ENCODE results near the gene JADE2. TPM values are rescaled to one million over a fixed set of nuclear protein-coding genes. Genes with fewer than 3 reads are reported as not detected.

The JADE2 gene
- total RNA-seq, 1 donor from 2014 or later = 3.0 TPM

DNA sequence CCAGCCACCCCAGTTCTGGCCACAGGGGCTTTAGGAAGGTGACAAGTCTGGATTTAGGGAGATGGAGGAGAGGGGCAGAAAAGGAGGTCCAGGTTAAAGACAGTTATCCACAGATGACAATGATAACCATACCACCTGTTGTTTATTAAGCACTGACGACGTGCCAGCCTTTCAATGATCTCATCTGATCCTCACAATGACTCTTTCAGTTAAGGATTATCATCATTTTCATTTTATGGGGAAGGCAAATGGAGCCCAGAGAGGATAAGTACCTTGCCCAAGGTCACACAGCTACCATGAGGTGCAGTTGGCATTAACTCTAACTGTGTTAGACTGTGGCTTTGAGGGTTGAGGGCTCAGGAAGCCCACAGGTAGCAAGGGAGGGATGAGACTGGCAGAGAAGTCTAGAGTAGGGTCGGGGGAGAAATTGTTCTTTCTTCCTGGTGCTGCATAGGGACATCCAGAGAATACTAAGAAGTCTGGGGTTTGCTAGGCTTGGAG, 21.5 kb upstream of the JADE2 start:
- Mint-ChIP-seq H3K9me3 (ENCODE audit: unreplicated experiment) (no peaks in the 10 kb centered on the region), H3K4me1 (ENCODE audit: unreplicated experiment) (peaks cover 8% of the 10 kb centered on the region), H3K36me3 (ENCODE audit: low read depth, unreplicated experiment) (no peaks in the 10 kb centered on the region), H3K27me3 (ENCODE audit: unreplicated experiment) (peaks cover 4% of the 10 kb centered on the region), H3K27ac (ENCODE audit: unreplicated experiment) (peak overlapping the region; percentile 52), H3K4me3 (ENCODE audit: unreplicated experiment) (no peak overlapping the region)
- no peak for DNase-seq (ENCODE audit: low spot score)
- TF ChIP-seq, protein P1, sequence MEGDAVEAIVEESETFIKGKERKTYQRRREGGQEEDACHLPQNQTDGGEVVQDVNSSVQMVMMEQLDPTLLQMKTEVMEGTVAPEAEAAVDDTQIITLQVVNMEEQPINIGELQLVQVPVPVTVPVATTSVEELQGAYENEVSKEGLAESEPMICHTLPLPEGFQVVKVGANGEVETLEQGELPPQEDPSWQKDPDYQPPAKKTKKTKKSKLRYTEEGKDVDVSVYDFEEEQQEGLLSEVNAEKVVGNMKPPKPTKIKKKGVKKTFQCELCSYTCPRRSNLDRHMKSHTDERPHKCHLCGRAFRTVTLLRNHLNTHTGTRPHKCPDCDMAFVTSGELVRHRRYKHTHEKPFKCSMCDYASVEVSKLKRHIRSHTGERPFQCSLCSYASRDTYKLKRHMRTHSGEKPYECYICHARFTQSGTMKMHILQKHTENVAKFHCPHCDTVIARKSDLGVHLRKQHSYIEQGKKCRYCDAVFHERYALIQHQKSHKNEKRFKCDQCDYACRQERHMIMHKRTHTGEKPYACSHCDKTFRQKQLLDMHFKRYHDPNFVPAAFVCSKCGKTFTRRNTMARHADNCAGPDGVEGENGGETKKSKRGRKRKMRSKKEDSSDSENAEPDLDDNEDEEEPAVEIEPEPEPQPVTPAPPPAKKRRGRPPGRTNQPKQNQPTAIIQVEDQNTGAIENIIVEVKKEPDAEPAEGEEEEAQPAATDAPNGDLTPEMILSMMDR (IDR thresholded peaks at IDR 0.05; ENCODE audit: unreplicated experiment) = no peak

DNA sequence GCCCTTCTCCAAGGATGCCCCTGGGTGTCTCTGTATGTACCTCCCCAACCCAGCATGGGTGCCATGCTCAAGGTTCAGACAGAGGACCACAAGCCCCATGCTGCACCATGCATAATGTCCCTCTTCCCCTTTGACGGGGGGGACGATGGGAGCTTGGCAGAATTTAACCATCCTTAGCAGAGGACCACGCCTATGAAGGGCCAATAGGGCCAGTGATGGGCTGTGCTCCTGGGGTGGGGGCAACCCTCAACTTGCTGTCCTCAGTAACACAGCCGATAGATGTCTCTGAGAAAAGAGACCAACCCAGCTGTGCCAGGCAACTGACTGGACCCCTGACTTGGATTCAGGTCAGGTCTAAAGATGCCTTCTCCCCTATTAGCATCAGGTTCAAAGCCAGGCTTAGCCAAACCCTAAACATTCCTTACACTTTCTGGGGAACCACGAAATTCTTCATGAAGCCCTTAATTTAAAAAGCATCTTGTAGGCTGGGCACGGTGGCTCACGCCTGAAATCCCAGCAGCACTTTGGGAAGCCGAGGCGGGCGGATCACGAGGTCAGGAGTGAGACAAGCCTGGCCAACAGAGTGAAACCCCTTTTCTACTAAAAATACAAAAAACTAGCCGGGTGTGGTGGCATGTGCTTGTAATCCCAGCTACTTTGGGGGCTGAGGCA, 20.7 kb upstream of the JADE2 start:
- TF ChIP-seq, protein P1 (IDR thresholded peaks at IDR 0.05; ENCODE audit: unreplicated experiment) = no peak
- Mint-ChIP-seq H3K9me3 (ENCODE audit: unreplicated experiment) (no peaks in the 10 kb centered on the region), H3K27ac (ENCODE audit: unreplicated experiment) (no peak overlapping the region), H3K27me3 (ENCODE audit: unreplicated experiment) (peaks cover 4% of the 10 kb centered on the region), H3K36me3 (ENCODE audit: low read depth, unreplicated experiment) (no peaks in the 10 kb centered on the region), H3K4me1 (ENCODE audit: unreplicated experiment) (peaks cover 8% of the 10 kb centered on the region), H3K4me3 (ENCODE audit: unreplicated experiment) (no peak overlapping the region)
- DNase-seq (ENCODE audit: low spot score) = no peak

DNA sequence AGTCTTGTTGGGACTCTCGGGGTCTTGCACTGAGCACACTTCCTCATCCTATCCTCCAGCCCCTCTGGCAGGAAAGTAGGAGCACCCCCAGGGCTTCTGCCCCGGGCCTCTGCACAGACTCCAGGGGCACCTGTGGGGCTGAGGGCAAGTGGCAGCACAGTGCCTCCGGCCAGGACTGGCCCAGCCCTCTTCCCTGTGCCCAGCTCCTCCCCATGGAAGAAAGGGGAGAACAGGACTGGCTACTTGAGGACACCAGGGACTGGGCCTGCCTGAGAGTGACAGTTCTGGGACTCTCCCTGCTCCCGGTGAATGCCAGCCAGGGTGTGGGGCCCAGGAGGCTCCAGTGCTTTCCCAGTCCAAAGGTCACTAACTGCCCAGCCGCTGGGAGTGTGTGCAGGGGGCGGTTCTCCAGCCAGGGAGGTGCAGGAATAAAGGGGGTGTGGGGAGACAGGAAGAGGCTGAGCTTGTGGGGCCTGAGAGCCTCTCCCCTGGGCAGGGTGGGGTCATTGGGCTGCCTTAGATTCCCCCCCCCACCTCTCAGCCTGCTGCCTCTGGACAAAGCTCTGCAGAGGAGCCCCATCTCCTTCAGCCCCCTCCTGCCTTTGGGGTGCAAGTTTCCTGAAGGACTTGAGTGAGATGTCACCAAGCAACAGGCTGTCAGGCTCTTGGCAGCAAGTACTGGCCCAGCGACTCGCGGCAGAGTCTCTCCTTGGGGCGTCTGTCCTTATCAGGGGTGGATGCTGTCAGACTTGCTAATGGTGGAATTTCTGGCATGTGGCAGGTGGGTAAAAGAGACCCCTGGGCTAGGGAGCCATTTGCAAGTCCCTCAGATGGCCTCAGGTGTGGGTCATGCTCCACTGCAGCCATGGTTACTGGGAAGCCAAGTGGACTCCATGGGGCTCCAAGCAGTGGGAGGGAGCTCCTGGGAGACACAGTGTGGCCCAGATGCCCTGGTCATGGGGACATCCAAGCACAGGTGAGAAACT, 19.1 kb upstream of the JADE2 start:
- Mint-ChIP-seq H3K4me3 (ENCODE audit: unreplicated experiment) (no peak overlapping the region), H3K27ac (ENCODE audit: unreplicated experiment) (no peak overlapping the region), H3K4me1 (ENCODE audit: unreplicated experiment) (peaks cover 15% of the 10 kb centered on the region), H3K27me3 (ENCODE audit: unreplicated experiment) (peaks cover 3% of the 10 kb centered on the region), H3K36me3 (ENCODE audit: low read depth, unreplicated experiment) (no peaks in the 10 kb centered on the region), H3K9me3 (ENCODE audit: unreplicated experiment) (no peaks in the 10 kb centered on the region)
- TF ChIP-seq, protein P1 (IDR thresholded peaks at IDR 0.05; ENCODE audit: unreplicated experiment) = no peak
- no peak for DNase-seq (ENCODE audit: low spot score)

DNA sequence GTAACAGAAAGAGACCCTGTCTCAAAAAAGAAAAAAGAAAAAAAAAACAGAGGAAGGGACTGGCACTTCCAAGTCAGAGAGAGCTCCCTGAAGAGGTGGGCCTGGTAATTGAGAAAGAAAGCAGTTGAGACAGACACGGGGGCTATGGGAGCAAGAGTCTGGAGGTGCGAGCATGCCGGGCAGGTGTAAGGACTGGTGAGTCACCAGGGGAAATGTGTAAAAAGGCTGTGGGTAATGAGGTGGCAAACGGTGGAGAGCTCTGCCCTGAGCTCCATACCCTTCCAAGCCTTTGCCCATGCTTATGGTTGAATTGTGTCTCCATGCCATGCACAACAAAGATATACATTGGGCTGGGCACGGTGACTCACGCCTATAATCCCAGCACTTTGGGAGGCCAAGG, 18.0 kb upstream of the JADE2 start:
- TF ChIP-seq, protein P1 (IDR thresholded peaks at IDR 0.05; ENCODE audit: unreplicated experiment) = no peak
- H3K9me3 Mint-ChIP-seq (ENCODE audit: unreplicated experiment) = no peaks in the 10 kb centered on the region
- DNase-seq (ENCODE audit: low spot score) = no peak
- peaks cover 3% of the 10 kb centered on the region for H3K27me3 Mint-ChIP-seq (ENCODE audit: unreplicated experiment)
- H3K4me3 Mint-ChIP-seq (ENCODE audit: unreplicated experiment) = no peak overlapping the region
- no peaks in the 10 kb centered on the region for H3K36me3 Mint-ChIP-seq (ENCODE audit: low read depth, unreplicated experiment)
- H3K27ac Mint-ChIP-seq (ENCODE audit: unreplicated experiment) = no peak overlapping the region
- H3K4me1 Mint-ChIP-seq (ENCODE audit: unreplicated experiment) = peaks cover 17% of the 10 kb centered on the region

All from endothelial cell (in vitro differentiated cells).